ENCODE results near the gene POLRMT. TPM values are rescaled to one million over a fixed set of nuclear protein-coding genes. Genes with fewer than 3 reads are reported as not detected.
"Not testable (repeated sequence)": the region's sequence is repeated elsewhere in the genome, so short reads cannot be mapped to it uniquely, and the experiment has no call there.

Gene POLRMT
- total RNA-seq, 1 experiment from 2014 or later = 25.0 TPM

GRCh38 chr19:632579-633067, 714 bp downstream of the POLRMT start:
- peak; percentile 28 for DNase-seq (ENCODE audit: extremely low read depth, low read depth)

GRCh38 chr19:629961-630714, 3.2 kb downstream of the POLRMT start:
- DNase-seq (ENCODE audit: extremely low read depth, low read depth) = no peak

GRCh38 chr19:629515-629914, 3.8 kb downstream of the POLRMT start:
- not testable (repeated sequence) for DNase-seq (ENCODE audit: extremely low read depth, low read depth)

GRCh38 chr19:628168-628567, 5.2 kb downstream of the POLRMT start:
- no peak for DNase-seq (ENCODE audit: extremely low read depth, low read depth)

GRCh38 chr19:626566-626965, 6.8 kb downstream of the POLRMT start:
- DNase-seq (ENCODE audit: extremely low read depth, low read depth) = not testable (repeated sequence)

GRCh38 chr19:625257-625656, 8.1 kb downstream of the POLRMT start:
- DNase-seq (ENCODE audit: extremely low read depth, low read depth) = no peak

GRCh38 chr19:624433-625109, 8.8 kb downstream of the POLRMT start:
- no peak for DNase-seq (ENCODE audit: extremely low read depth, low read depth)

- peak; percentile 51 for DNase-seq (ENCODE audit: extremely low read depth, low read depth)
These were observed 9.4 kb downstream of the POLRMT start for GRCh38 chr19:623974-624373.

GRCh38 chr19:623175-623916, 10.0 kb downstream of the POLRMT start:
- no peak for DNase-seq (ENCODE audit: extremely low read depth, low read depth)

- DNase-seq (ENCODE audit: extremely low read depth, low read depth) = no peak
These were observed 10.7 kb downstream of the POLRMT start for GRCh38 chr19:622666-623065.

GRCh38 chr19:621819-622218, 11.5 kb downstream of the POLRMT start:
- no peak for DNase-seq (ENCODE audit: extremely low read depth, low read depth)

GRCh38 chr19:621191-621590, 12.1 kb downstream of the POLRMT start:
- DNase-seq (ENCODE audit: extremely low read depth, low read depth) = not testable (repeated sequence)

- no peak for DNase-seq (ENCODE audit: extremely low read depth, low read depth)
These were observed 13.0 kb downstream of the POLRMT start for GRCh38 chr19:620166-620862.

GRCh38 chr19:619286-620002, 13.9 kb downstream of the POLRMT start:
- no peak for DNase-seq (ENCODE audit: extremely low read depth, low read depth)

GRCh38 chr19:618674-619285, 14.6 kb downstream of the POLRMT start:
- no peak for DNase-seq (ENCODE audit: extremely low read depth, low read depth)

- DNase-seq (ENCODE audit: extremely low read depth, low read depth) = no peak
These were observed 15.1 kb downstream of the POLRMT start for GRCh38 chr19:618247-618619.

GRCh38 chr19:617551-618246, 15.6 kb downstream of the POLRMT start:
- no peak for DNase-seq (ENCODE audit: extremely low read depth, low read depth)

GRCh38 chr19:616747-617526, 16.4 kb downstream of the POLRMT start:
- no peak for DNase-seq (ENCODE audit: extremely low read depth, low read depth)
